GM21360 (cell line): ENCODE measurements around the gene ATF7.
A peak's percentile ranks its signal among the peaks of the same experiment; 100 is the strongest.

Experiments
- ATAC-seq: cut with Tn5 transposase; IDR thresholded peaks from one replicate; pipeline ENCODE4 v1.9.1; 2021; ENCODE audit warnings: mild to moderate bottlenecking, moderate library complexity; ENCODE audit not compliant: unreplicated experiment

ATF7 gene

GRCh38 chr12:53532524-53533445 is 93.4 kb downstream of the ATF7 start:
- no peak for ATAC-seq

- no peak for ATAC-seq
Measured at GRCh38 chr12:53532021-53532420, 94.2 kb downstream of the ATF7 start.

GRCh38 chr12:53530920-53531319 is 95.3 kb downstream of the ATF7 start:
- no peak for ATAC-seq

GRCh38 chr12:53530061-53530460 is 96.1 kb downstream of the ATF7 start:
- ATAC-seq: no peak

GRCh38 chr12:53524476-53524875 is 101.7 kb downstream of the ATF7 start:
- ATAC-seq: no peak

GRCh38 chr12:53523131-53523530 is 103.1 kb downstream of the ATF7 start:
- no peak for ATAC-seq

GRCh38 chr12:53518381-53518780 is 107.8 kb downstream of the ATF7 start:
- ATAC-seq: no peak

GRCh38 chr12:53516758-53517455 is 109.3 kb downstream of the ATF7 start:
- no peak for ATAC-seq

GRCh38 chr12:53515291-53515680 is 110.9 kb downstream of the ATF7 start:
- ATAC-seq: no peak

- no peak for ATAC-seq
Measured at GRCh38 chr12:53514628-53515290, 111.4 kb downstream of the ATF7 start.

GRCh38 chr12:53513712-53514410 is 112.3 kb downstream of the ATF7 start:
- no peak for ATAC-seq

- ATAC-seq: no peak
Measured at GRCh38 chr12:53510181-53510812, 115.9 kb downstream of the ATF7 start.

- ATAC-seq: peak; percentile 79
Measured at GRCh38 chr12:53508534-53509170, 117.5 kb downstream of the ATF7 start.

GRCh38 chr12:53507603-53507885 is 118.6 kb downstream of the ATF7 start:
- no peak for ATAC-seq

- ATAC-seq: no peak
Measured at GRCh38 chr12:53506881-53507602, 119.1 kb downstream of the ATF7 start, which contains the start of gene NPFF. Gene NPFF (minus strand): TSS chr12:53507484. CDS start chr12:53507474, 10 bp downstream.

GRCh38 chr12:53506450-53506785 is 119.8 kb downstream of the ATF7 start:
- ATAC-seq: no peak

- ATAC-seq: no peak
Measured at GRCh38 chr12:53505555-53506449, 120.4 kb downstream of the ATF7 start.

GRCh38 chr12:53505086-53505485 is 121.1 kb downstream of the ATF7 start:
- ATAC-seq: no peak
